ENCODE results near the gene PCTP.

PCTP gene

GRCh38 chr17:55750750-55751657 is at the start of gene PCTP:
Gene PCTP (plus strand): TSS chr17:55751051. CDS start chr17:55751104, 53 bp downstream.
- peak; percentile 96 to 97 for ATAC-seq

- no peak for ATAC-seq
Measured at GRCh38 chr17:55702150-55702549, 48.7 kb upstream of the PCTP start.

DNA sequence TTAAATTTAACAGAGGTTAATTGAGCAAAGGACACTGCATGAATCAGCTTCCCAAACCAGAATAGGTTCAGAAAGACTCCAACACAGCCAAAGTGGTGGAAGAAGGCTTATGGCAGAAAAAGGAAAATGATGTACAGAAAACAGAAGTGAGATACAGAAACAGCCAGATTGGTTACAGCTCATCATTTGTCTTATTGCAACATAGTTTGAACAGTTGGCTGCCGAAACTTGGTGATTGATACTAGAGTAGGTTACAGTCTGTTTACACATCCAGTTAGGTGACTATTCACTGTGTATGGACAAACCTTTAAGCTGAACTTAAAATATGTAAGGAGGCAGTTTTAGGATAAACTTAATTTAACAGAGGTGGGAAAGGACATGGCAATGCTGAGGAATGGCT is 46.5 kb upstream of the PCTP start:
- no peak for ATAC-seq

DNA sequence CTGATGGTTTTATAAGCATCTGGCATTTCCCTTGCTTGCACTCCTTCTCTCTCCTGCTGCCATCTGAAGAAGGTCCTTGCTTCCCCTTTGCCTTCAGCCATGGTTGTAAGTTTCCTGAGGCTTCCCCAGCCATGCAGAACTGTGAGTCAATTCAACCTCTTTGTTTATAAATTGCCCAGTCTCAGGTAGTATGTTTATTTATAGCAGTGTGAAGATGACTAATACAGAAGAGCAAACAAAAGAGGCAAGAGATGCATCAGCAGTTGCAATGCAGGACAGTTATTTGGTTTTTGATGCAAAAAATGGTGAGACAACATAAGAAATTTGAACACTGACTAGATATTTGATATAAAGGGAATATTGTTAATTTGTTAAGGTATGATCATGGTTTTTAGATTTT is 45.0 kb upstream of the PCTP start:
- no peak for ATAC-seq

DNA sequence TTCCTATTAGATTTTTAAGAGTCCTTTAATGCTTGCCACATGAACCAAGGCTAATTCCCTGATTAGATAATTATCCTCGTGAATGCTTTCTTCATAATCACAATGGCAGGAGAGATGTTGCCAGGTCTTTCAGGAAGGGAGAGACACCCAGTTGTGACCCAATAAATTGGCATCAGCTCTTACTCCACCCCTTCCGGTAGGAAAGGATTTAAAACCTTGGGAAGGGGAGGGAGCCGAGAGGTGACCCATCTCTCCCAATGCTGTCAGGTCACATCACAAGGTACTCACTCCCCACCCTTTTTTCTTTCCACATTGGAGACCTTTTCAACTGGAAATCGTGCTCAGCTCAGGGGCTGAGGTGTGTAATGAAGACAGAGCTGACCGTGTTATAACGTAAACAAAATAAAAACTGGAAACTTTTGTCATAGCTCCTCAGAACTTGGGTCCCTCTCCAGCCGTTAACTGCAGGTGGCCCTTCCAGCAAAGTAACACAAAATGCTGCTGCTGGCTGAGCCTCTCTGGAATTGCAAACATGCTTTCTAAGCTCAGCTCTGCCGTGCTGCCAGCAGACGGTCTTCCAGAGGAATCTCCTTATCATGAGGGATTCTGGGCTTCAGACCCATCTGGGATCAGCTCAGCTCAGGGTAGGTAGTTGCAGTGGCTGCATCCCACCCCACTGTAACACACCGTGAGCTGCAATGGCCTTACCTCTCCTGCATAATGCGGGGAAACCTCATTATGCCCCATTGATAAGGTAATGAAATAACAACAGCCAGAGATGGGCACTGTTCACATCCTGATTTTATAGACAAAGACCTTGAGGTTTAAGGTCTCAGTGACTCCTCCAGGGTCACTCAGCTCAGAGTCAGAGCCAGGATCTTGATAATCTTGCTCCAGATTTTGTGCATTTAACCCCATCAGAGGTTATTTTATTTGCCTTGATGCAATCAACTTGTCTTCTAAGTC is 43.8 kb upstream of the PCTP start:
- ATAC-seq, result no peak

DNA sequence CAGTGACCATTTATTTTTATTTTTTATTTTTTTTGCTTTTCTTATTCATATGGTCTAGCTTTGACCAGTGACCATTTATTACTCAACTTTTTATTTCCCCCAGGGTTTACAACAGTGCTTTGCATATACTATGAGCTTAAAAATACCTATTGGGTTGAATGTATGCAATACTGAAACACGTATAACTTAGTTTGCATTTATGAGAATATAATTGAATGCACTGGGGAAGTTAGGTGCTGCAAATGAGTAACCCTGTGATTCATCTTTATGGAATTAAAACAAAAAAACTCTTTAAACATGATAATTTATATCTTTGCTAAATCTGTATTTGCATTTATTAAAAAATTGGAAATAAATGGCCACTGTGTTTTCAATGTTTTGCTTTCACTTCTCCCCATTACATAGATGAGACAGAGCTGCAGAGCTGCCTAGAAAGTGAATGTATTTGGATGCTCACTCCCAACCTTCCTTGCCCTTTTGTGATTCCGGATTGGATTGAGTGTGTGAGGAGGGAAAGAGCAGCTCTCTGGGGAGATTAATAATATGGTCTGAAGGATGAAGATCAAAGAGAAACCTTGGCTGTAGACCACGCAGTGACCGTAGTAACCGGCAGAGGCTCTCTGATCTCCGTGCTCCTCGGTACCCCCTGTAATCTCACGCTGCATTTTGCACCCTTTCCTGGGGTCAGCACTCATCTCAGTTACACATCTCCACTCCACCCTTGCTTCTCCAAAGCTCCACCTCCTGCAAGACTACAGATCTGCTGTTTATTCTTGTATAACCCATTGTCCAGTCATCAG is 42.5 kb upstream of the PCTP start:
- no peak for ATAC-seq

DNA sequence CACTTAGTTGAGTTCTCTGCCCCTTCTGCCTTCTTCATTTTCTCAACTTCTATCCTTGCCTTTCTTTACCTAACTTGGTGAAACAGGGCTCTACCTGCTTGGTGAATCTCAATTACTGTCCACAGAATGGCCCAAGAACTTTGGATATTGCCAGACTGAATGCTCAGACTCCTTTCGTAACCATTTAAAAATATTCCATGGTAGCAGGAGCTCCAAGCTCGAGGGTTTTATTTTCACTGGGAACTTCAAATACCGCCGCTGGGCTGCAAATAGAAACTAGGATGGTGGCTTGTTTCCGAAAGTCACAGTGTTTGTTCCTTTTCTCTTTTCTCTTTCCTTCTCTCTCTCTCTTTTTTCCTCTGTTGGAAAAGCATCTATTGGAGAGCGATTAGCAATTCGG is 41.4 kb upstream of the PCTP start:
- no peak for ATAC-seq

GRCh38 chr17:55709984-55710383 is 40.9 kb upstream of the PCTP start:
- ATAC-seq, result no peak

DNA sequence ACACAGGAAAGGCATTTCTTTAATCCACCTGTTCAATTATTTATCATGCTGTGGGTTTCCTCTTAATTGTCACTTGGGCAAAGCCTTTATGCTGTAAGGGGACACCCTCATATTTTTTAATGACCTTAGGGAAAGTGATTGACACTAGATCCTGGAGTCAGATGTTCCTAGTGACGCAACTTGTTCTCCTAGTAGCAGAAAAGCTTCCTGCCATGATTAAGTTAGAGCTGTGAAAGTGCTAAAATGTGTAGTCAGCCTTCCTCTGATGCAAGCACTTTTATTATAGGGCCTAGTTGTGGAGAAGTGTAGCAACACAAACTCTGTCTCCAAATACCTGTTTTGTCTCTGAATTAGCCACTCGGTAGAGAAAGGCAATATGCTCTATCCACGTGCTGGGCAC is 40.4 kb upstream of the PCTP start:
- ATAC-seq, result no peak

GRCh38 chr17:55710829-55711496 is 39.9 kb upstream of the PCTP start:
- no peak for ATAC-seq

DNA sequence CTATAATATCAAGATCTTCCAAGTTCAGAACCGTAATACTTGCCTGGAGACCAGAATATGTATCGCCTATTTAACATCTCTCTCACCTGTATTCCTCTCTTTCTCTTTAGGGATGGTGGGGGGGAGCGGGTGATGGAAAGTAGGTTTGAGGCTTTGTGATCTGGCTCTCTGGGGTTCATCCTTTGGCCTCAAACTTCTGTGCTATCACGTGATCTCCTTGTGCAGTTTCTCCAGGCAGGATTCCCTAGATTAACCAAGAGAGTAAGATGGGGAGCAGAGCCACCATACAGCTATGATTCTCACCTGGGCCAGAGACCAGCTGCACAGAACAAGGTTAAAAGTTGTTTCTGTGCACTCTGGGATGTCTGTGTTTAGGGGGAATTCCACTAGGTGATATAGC is 33.4 kb upstream of the PCTP start:
- ATAC-seq, result no peak

- ATAC-seq, result no peak
Measured at GRCh38 chr17:55717898-55718735, 32.7 kb upstream of the PCTP start.

DNA sequence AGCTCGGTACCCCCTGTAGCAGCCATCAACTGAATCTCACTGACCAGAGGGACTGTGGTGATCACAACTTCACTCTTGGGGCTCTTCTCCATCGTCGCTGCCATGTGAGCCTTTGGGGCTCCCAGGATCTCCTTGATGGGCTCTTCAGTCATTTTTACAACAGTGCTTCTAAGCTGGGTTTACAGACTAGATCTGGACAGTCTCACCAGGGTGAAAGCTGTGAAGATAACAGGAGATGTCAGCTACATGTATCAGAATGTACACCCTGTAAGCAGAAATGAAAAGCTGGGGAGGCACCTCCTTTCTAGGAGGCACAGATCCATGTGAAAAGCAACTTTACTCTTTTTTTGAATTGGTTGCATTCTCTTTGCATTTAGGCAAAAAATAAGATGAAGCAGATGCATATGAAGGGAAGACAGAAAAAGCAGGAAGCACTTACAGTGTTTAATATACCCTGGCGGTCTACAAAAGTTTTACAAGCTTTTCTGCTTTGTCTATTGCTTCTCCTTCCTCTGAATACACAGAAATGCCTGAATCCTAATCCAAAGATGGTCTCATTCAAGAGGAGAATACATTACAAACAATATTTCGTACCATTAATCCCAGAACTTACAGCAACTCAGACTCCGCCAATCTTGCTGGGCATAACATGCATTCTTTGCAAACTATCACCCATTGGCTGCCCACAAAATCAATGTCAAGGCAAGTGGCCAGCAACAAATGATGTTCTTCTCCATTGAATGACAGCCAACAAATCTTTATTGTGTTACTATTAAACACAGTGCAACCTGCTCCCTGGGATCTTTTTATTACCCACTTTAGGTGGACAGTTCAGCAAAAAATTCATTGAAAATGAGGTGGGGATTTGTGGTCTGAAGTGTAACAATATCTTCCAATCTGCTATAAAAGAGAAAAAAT is 29.7 kb upstream of the PCTP start:
- ATAC-seq, result no peak

DNA sequence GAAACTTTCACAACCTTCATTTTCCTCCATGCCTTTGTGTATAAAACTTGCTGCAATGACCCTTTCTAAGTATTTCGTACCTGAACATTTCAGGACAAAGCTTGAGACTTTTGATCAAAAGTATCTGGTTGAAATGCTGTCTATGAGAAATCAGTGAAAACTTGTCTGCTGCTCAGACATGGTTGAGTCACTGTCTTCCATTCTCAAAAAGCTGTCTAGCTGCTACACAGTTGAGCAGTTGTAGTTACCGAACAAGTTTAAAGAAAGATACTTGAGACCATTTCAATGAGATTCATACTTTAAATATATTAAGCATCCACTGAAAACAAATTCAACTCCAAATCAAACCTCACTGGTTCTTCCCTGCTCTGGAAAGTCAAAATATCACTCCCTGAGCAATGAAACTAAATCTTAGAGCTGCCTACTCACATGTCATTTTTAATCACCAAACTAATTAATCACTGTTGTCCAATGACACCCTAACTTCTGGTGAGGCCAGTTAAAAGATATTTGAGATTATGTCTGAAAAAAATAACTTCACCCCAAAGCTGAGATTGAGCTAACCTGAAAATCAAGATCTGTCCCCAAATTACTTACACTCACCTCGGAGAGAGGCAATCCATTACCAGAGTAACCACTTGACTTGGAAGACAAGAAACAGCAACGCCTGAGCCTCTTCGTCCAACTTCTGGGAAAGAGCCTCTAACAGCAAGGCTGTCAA is 28.7 kb upstream of the PCTP start:
- no peak for ATAC-seq

- no peak for ATAC-seq
Measured at GRCh38 chr17:55722742-55723487, 27.9 kb upstream of the PCTP start, which contains the start of gene TMEM100. Gene TMEM100 (minus strand): TSS chr17:55722864. CDS start chr17:55721070, 1,794 bp downstream.

DNA sequence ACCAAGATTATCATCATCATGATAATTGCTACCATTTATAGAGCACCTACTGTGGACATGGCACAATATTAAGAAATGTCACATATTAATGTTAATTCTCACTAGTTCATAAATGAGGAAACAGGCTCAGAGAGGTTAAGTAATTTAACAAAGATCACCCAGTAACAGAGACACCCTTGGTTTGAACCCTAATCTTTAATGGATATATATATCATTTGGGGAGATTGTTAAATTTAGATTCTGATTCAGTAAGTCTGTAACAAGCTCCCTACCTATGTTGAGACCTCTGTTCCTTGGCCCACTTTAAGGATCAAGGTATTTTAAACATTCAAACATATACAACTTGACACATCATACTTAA is 27.4 kb upstream of the PCTP start:
- ATAC-seq, result no peak

DNA sequence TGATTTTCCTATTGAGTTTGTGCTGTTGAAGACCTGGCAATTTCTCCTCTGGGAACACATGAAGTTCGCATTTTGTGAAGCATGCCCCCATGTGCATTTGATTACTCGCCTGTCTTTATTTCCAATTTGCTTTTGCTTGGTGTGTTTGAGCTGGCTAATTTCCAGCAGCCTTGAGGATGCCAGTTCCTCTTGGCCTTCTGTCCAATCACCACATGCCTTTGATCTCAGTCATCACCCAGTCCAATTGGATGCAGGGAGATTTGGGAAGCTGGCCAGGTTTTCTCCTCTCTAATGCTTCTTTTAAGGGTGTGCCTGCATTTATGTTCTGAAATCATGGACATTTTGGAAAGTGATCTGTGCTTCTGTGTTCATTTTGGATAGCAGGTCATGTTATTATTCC is 24.4 kb upstream of the PCTP start:
- no peak for ATAC-seq

DNA sequence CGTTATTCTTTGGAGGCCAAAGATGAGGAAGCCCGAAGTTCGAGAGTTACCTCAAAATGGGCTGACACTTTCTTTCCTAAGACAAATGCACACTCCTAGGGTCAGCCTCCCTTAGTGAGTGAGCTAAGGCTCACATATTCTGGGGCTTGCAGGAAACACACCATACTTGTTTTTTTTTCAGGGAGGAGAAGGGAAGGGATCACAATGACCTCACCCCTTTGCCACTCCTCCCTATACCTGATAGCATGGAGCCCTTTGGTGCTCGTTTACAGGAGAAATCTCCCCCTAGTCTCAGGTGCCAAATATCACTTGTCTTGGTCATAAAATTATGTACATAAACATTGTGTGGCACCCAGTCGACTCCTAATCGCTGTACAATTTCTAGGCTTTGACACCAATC is 23.6 kb upstream of the PCTP start:
- ATAC-seq, result no peak

GRCh38 chr17:55727920-55728319 is 22.9 kb upstream of the PCTP start:
- no peak for ATAC-seq
